Ishikawa (cell line): ENCODE measurements around the gene EHF.

Experiments used
- CEBPB ChIP-seq: IDR thresholded peaks from 2 replicates; pipeline ENCODE4 v1.6.1; 2012
- CREB1 ChIP-seq: IDR thresholded peaks from 2 replicates; pipeline ENCODE4 v1.6.1; 2012; ENCODE audit warnings: low read depth
- EP300 ChIP-seq: IDR thresholded peaks from 2 replicates; pipeline ENCODE4 v1.6.1; 2012; ENCODE audit warnings: borderline replicate concordance
- FOXM1 ChIP-seq: IDR thresholded peaks from 2 replicates; pipeline ENCODE4 v1.6.1; 2012; ENCODE audit warnings: low read depth, borderline replicate concordance
- MAX ChIP-seq: IDR thresholded peaks from 2 replicates; pipeline ENCODE4 v1.6.1; 2012
- NFIC ChIP-seq: IDR thresholded peaks from 2 replicates; pipeline ENCODE4 v1.6.1; 2012
- TAF1 ChIP-seq: IDR thresholded peaks from 2 replicates; pipeline ENCODE4 v1.6.1; 2012; ENCODE audit warnings: low read depth, mild to moderate bottlenecking
- TF ChIP-seq, protein P1 (sequence below): IDR thresholded peaks from 2 replicates; pipeline ENCODE4 v1.6.1; 2012; ENCODE audit warnings: low read depth, mild to moderate bottlenecking

- TF ChIP-seq MAX (no peak), TAF1 (no peak), EP300 (no peak), CEBPB (no peak), CREB1 (no peak), NFIC (no peak), FOXM1 (no peak)
- TF ChIP-seq, protein P1, sequence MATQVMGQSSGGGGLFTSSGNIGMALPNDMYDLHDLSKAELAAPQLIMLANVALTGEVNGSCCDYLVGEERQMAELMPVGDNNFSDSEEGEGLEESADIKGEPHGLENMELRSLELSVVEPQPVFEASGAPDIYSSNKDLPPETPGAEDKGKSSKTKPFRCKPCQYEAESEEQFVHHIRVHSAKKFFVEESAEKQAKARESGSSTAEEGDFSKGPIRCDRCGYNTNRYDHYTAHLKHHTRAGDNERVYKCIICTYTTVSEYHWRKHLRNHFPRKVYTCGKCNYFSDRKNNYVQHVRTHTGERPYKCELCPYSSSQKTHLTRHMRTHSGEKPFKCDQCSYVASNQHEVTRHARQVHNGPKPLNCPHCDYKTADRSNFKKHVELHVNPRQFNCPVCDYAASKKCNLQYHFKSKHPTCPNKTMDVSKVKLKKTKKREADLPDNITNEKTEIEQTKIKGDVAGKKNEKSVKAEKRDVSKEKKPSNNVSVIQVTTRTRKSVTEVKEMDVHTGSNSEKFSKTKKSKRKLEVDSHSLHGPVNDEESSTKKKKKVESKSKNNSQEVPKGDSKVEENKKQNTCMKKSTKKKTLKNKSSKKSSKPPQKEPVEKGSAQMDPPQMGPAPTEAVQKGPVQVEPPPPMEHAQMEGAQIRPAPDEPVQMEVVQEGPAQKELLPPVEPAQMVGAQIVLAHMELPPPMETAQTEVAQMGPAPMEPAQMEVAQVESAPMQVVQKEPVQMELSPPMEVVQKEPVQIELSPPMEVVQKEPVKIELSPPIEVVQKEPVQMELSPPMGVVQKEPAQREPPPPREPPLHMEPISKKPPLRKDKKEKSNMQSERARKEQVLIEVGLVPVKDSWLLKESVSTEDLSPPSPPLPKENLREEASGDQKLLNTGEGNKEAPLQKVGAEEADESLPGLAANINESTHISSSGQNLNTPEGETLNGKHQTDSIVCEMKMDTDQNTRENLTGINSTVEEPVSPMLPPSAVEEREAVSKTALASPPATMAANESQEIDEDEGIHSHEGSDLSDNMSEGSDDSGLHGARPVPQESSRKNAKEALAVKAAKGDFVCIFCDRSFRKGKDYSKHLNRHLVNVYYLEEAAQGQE: no peak
These were observed 983 bp downstream of the EHF start for GRCh38 chr11:34621876-34622275.
